ENCODE results near the gene DNAJC6. TPM values are rescaled to one million over a fixed set of nuclear protein-coding genes. Genes with fewer than 3 reads are reported as not detected.

The DNAJC6 gene
- polyA plus RNA-seq, 1 donor (not counting 4 experiments of a cell fraction or from before 2014, with no cell fraction given), result 7.7 TPM

GRCh38 chr1:65442442-65442841 is 133.1 kb downstream of the DNAJC6 start:
- Histone ChIP-seq H3K4me1 (ENCODE audit: control insufficient read depth, extremely low read depth, insufficient read depth, low read length) (no peaks in the 10 kb centered on the region), H3K9me1 (ENCODE audit: control insufficient read depth, extremely low read depth, insufficient read depth, low read length) (no peaks in the 10 kb centered on the region), H3K4me2 (ENCODE audit: control insufficient read depth, extremely low read depth, insufficient read depth, low read depth, low read length) (no peak overlapping the region), H3K27ac (ENCODE audit: control insufficient read depth, insufficient read depth, low read length) (no peak overlapping the region), H3K36me3 (ENCODE audit: control insufficient read depth in 2 of 2, extremely low read depth in 1 of 2, insufficient read depth in 2 of 2, low read length in 2 of 2) (no peaks in the 10 kb centered on the region), H3K9me3 (ENCODE audit: control insufficient read depth, low read depth, low read length) (no peaks in the 10 kb centered on the region), H3K27me3 (ENCODE audit: control insufficient read depth, extremely low read depth, insufficient read depth, low read length) (no peaks in the 10 kb centered on the region), H3K9ac (ENCODE audit: control insufficient read depth, extremely low read depth, insufficient read depth, low read length) (no peak overlapping the region), H4K20me1 (ENCODE audit: control insufficient read depth, extremely low read depth, insufficient read depth, low read length) (no peaks in the 10 kb centered on the region), H3K79me2 (ENCODE audit: control insufficient read depth, insufficient read depth, low read length) (no peaks in the 10 kb centered on the region), H2AFZ (ENCODE audit: control insufficient read depth, low read length) (no peak overlapping the region), H3K4me3 (ENCODE audit: control insufficient read depth in 2 of 3, extremely low read depth in 1 of 3, insufficient read depth in 2 of 3, low read depth in 1 of 3, low read length in 3 of 3) (no peak overlapping the region)
- DNase-seq (ENCODE audit: low read depth, low spot score) (no peak), FAIRE-seq (no peak)
- dilution Hi-C loops (cut with MboI; ENCODE audit: extremely low pct_ligation_motif_present, low sequenced_read_pairs), result no loop called here
- no peak for TF ChIP-seq EZH2 (IDR thresholded peaks at IDR 0.05; ENCODE audit: low read length)
- TF ChIP-seq, protein P1, sequence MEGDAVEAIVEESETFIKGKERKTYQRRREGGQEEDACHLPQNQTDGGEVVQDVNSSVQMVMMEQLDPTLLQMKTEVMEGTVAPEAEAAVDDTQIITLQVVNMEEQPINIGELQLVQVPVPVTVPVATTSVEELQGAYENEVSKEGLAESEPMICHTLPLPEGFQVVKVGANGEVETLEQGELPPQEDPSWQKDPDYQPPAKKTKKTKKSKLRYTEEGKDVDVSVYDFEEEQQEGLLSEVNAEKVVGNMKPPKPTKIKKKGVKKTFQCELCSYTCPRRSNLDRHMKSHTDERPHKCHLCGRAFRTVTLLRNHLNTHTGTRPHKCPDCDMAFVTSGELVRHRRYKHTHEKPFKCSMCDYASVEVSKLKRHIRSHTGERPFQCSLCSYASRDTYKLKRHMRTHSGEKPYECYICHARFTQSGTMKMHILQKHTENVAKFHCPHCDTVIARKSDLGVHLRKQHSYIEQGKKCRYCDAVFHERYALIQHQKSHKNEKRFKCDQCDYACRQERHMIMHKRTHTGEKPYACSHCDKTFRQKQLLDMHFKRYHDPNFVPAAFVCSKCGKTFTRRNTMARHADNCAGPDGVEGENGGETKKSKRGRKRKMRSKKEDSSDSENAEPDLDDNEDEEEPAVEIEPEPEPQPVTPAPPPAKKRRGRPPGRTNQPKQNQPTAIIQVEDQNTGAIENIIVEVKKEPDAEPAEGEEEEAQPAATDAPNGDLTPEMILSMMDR (optimal IDR thresholded peaks at IDR 0.05 in 1 of 3, IDR thresholded peaks at IDR 0.05 in 1 of 3, conservative IDR thresholded peaks at IDR 0.05 in 1 of 3; ENCODE audit: extremely low read depth in 1 of 3, insufficient read depth in 2 of 3, low read length in 3 of 3), result no peak

DNA sequence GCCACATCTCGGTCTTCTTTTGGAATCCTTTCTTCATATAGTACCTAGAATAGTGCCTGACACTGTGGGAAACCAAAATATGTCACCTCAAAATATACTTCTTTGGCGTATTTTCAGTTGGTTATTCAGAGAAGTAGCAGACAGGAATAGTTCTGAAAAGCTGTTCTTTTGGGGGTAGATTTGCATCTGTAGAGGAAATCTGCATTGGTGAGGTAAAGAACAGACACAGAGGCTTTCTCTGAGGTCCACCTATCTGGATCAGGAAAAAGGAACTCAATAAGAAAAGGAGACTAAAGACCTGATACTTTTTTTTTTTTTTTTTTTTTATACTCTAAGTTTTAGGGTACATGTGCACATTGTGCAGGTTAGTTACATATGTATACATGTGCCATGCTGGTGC is 134.3 kb downstream of the DNAJC6 start:
- Histone ChIP-seq H3K79me2 (ENCODE audit: control insufficient read depth, insufficient read depth, low read length) (no peaks in the 10 kb centered on the region), H3K4me1 (ENCODE audit: control insufficient read depth, extremely low read depth, insufficient read depth, low read length) (no peaks in the 10 kb centered on the region), H3K36me3 (ENCODE audit: control insufficient read depth in 2 of 2, extremely low read depth in 1 of 2, insufficient read depth in 2 of 2, low read length in 2 of 2) (no peaks in the 10 kb centered on the region), H3K4me3 (ENCODE audit: control insufficient read depth in 2 of 3, extremely low read depth in 1 of 3, insufficient read depth in 2 of 3, low read depth in 1 of 3, low read length in 3 of 3) (no peak overlapping the region), H3K9me3 (ENCODE audit: control insufficient read depth, low read depth, low read length) (no peaks in the 10 kb centered on the region), H3K27me3 (ENCODE audit: control insufficient read depth, extremely low read depth, insufficient read depth, low read length) (no peaks in the 10 kb centered on the region), H3K27ac (ENCODE audit: control insufficient read depth, insufficient read depth, low read length) (no peak overlapping the region), H3K9ac (ENCODE audit: control insufficient read depth, extremely low read depth, insufficient read depth, low read length) (no peak overlapping the region), H4K20me1 (ENCODE audit: control insufficient read depth, extremely low read depth, insufficient read depth, low read length) (no peaks in the 10 kb centered on the region), H3K9me1 (ENCODE audit: control insufficient read depth, extremely low read depth, insufficient read depth, low read length) (no peaks in the 10 kb centered on the region), H3K4me2 (ENCODE audit: control insufficient read depth, extremely low read depth, insufficient read depth, low read depth, low read length) (no peak overlapping the region), H2AFZ (ENCODE audit: control insufficient read depth, low read length) (no peak overlapping the region)
- dilution Hi-C loops (cut with MboI; ENCODE audit: extremely low pct_ligation_motif_present, low sequenced_read_pairs), result no loop called here
- DNase-seq (ENCODE audit: low read depth, low spot score) (no peak), FAIRE-seq (no peak)
- TF ChIP-seq, protein P1 (optimal IDR thresholded peaks at IDR 0.05 in 1 of 3, IDR thresholded peaks at IDR 0.05 in 1 of 3, conservative IDR thresholded peaks at IDR 0.05 in 1 of 3; ENCODE audit: extremely low read depth in 1 of 3, insufficient read depth in 2 of 3, low read length in 3 of 3), result no peak
- no peak for TF ChIP-seq EZH2 (IDR thresholded peaks at IDR 0.05; ENCODE audit: low read length)

Data from keratinocyte (primary cell).